Panc1 (cell line): Measurements from ENCODE around the gene EIF2B2. TPM values are rescaled to one million over a fixed set of nuclear protein-coding genes. Genes with fewer than 3 reads are reported as not detected.

Experiments
- ATAC-seq: fragments of 200-7000 bp; cut with Tn5 transposase; 2 replicates; pipeline ENCODE4 v1.9.1; 2020; ENCODE audit warnings: mild to moderate bottlenecking, moderate library complexity
- BruUV-seq: library from RNA; stranded (reverse); fragments of 400-500 nt; replicated peaks from 2 replicates; lab custom pipeline; 2021; lab: Mats Ljungman, UMichigan
- CTCF ChIA-PET: fragments of 300-600 bp; sonication (Branson Sonifier 250); formaldehyde crosslinking; loops from one replicate; lab custom pipeline; 2022; ENCODE audit warnings: antibody characterized with exemption; lab: Charles Lee
- POLR2A ChIA-PET: fragments of 300-600 bp; sonication (Branson Sonifier 250); formaldehyde crosslinking; loops from one replicate; lab custom pipeline; 2022; ENCODE audit warnings: antibody characterized with exemption; lab: Charles Lee
- DNase-seq: peaks from one replicate; pipeline ENCODE4 v3.0.0-alpha.2; 2010; ENCODE audit warnings: low read depth, low spot score
- H3K27ac ChIP-seq: 2 replicates; pipeline ENCODE4 v1.5.1; 2011; ENCODE audit warnings: mild to moderate bottlenecking, low read length, inconsistent platforms
- H3K27me3 ChIP-seq: fragments of 200-500 bp; sonication (Bioruptor generic); 2 replicates; pipeline ENCODE4 v1.6.0; 2014; ENCODE audit warnings: low read length, inconsistent platforms; ENCODE audit not compliant: control insufficient read depth, insufficient read depth
- H3K36me3 ChIP-seq: fragments of 200-500 bp; sonication (Bioruptor generic); 2 replicates; pipeline ENCODE4 v1.5.1; 2014; ENCODE audit warnings: inconsistent platforms, mild to moderate bottlenecking, low read length, moderate library complexity; ENCODE audit not compliant: control insufficient read depth, insufficient read depth
- H3K4me1 ChIP-seq: 2 replicates; pipeline ENCODE4 v1.5.1; 2011; ENCODE audit warnings: inconsistent platforms, mild to moderate bottlenecking, low read length, moderate library complexity; ENCODE audit not compliant: control insufficient read depth, insufficient read depth
- H3K4me3 ChIP-seq, 2 experiments: 2 replicates each; pipeline ENCODE4 v1.5.1; 2011 to 2012; ENCODE audit warnings: low read depth in 2 of 2, low read length in 2 of 2, mild to moderate bottlenecking in 2 of 2, inconsistent platforms in 1 of 2, moderate library complexity in 1 of 2
- H3K9me3 ChIP-seq: fragments of 200-500 bp; sonication (Bioruptor generic); 2 replicates; pipeline ENCODE4 v1.5.1; 2014; ENCODE audit warnings: low read depth, mild to moderate bottlenecking, inconsistent platforms, low read length, moderate library complexity; ENCODE audit not compliant: control insufficient read depth, insufficient read depth
- CTCF ChIP-seq: fragments of 450-650 bp; IDR thresholded peaks from 2 replicates; pipeline ENCODE4 v1.5.1; 2017; ENCODE audit warnings: mild to moderate bottlenecking
- POLR2AphosphoS5 ChIP-seq: IDR thresholded peaks from 2 replicates; pipeline ENCODE4 v1.6.1; 2012; ENCODE audit warnings: mild to moderate bottlenecking, low read depth, low read length, moderate library complexity
- REST ChIP-seq, 2 experiments: IDR thresholded peaks; 2 replicates each; pipeline ENCODE4 v1.6.1; 2011 to 2012; ENCODE audit warnings: low read depth in 2 of 2, control low read depth in 1 of 2, low read length in 1 of 2, mild to moderate bottlenecking in 1 of 2, moderate library complexity in 1 of 2; ENCODE audit not compliant: insufficient read depth in 1 of 2
- SIN3A ChIP-seq: IDR thresholded peaks from 2 replicates; pipeline ENCODE4 v1.6.1; 2012; ENCODE audit warnings: low read depth, mild to moderate bottlenecking, low read length, moderate library complexity, borderline replicate concordance; ENCODE audit not compliant: insufficient read depth
- TCF7L2 ChIP-seq: IDR thresholded peaks from 2 replicates; pipeline ENCODE4 v1.6.1; 2011; ENCODE audit warnings: mild to moderate bottlenecking, low read depth, low read length, inconsistent platforms
- in situ Hi-C: cut with HindIII; loops from 2 replicates; pipeline ENCODE4 v1.10.0; 2016; ENCODE audit warnings: low sequenced_read_pairs, low pct_unique_long_range_greater_than_20kb
- intact Hi-C: fragments of 100-400 bp; cut with micrococcal nuclease; formaldehyde crosslinking; loops from one replicate; pipeline ENCODE4 v1.10.0; 2022; ENCODE audit not compliant: unreplicated experiment
- total RNA-seq: library from RNA; stranded (reverse); gene quantifications from one replicate; pipeline ENCODE4 v1.2.1, GENCODE V29; 2021; ENCODE audit not compliant: unreplicated experiment

The EIF2B2 gene
- total RNA-seq, 1 experiment from 2014 or later, result 37.5 TPM

- no TSS peak for BruUV-seq
- no peaks in the 10 kb centered on the region for H3K9me3 ChIP-seq
- no peak overlapping the region for H3K27ac ChIP-seq
- ChIA-PET CTCF (no interaction called here), POLR2A (no interaction called here)
- H3K4me3 ChIP-seq, result no peak overlapping the region
- TF ChIP-seq REST (IDR thresholded peaks at IDR 0.05; ENCODE audit: insufficient read depth in 1 of 2, low read depth in 2 of 2, low read length in 1 of 2) (no peak), CTCF (no peak), POLR2AphosphoS5 (no peak), TCF7L2 (no peak), SIN3A (no peak)
- ATAC-seq (no peak), DNase-seq (no peak)
- intact Hi-C loops (no loop called here), in situ Hi-C loops (no loop called here)
- no peaks in the 10 kb centered on the region for H3K27me3 ChIP-seq
- H3K36me3 ChIP-seq, result no peaks in the 10 kb centered on the region
- peaks cover 9% of the 10 kb centered on the region for H3K4me1 ChIP-seq
These were observed 18.3 kb upstream of the EIF2B2 start for GRCh38 chr14:74984236-74985027.

- POLR2A ChIA-PET, result no interaction called here
- no TSS peak for BruUV-seq
- no peak for ATAC-seq
- intact Hi-C loops, result no loop called here
- Histone ChIP-seq H3K4me1 (peaks cover 4% of the 10 kb centered on the region), H3K27me3 (no peaks in the 10 kb centered on the region), H3K4me3 (no peak overlapping the region), H3K27ac (no peak overlapping the region), H3K9me3 (no peaks in the 10 kb centered on the region), H3K36me3 (no peaks in the 10 kb centered on the region)
- CTCF ChIA-PET, result no interaction called here
- DNase-seq, result no peak
- no peak for TF ChIP-seq POLR2AphosphoS5
- no peak for TF ChIP-seq REST (IDR thresholded peaks at IDR 0.05; ENCODE audit: insufficient read depth in 1 of 2, low read depth in 2 of 2, low read length in 1 of 2)
- TF ChIP-seq TCF7L2, result no peak
- in situ Hi-C loops, result no loop called here
These were observed 17.8 kb upstream of the EIF2B2 start for GRCh38 chr14:74985028-74985310.
